SH-SY5Y (cell line): ENCODE results near the gene DNAJC16.

Source experiments
- GATA2 ChIP-seq: IDR thresholded peaks from 2 replicates; pipeline ENCODE4 v1.6.1; 2011; ENCODE audit warnings: mild to moderate bottlenecking, low read depth, low read length
- GATA3 ChIP-seq: IDR thresholded peaks from 2 replicates; pipeline ENCODE4 v1.6.1; 2011; ENCODE audit warnings: low read depth, mild to moderate bottlenecking, low read length, moderate library complexity

The DNAJC16 gene

DNA sequence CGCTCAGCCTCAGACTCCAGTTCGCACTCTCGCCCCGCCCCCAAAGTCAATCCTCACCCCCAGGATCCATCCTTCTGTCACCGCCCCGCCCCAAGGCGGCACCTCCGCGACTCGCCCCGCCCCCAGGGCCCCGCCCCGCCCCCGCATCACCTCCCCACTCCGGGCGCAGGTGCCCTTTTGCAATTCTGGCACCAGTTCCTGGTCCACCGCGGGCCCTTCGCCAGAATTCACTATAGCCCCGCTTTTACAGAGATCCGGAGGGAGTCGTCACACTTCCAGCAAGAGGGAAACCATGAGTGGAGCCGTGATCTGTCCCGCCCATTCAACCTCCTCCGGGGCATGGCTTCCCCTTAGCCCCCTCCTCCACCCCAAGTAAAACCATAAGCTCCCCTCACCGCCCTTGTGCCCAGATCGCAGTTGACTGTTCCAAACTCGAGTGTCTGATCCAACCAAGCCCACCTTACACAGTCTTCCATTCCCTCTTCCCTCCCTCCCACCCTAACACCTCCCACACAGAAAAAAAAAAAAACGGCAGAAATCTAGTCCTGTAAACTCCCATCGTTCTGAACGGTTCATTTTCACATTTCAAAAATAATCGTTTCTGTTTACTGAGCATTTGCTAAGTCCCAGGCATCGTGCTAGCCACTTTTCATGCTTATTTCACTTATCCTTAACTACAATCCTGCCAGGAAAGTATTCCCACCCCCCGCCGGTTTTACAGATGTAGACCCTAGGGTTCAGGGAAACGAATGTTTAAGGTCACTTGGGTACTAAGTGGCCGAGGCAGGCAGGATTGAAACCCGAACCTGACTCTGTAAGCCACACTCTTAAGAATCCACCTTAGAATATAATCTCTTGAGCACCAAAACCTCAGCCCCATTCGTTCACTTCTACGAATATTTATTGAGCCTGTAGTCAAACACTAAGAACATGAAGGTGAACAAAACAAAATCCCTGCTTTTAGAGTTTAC lies 1.3 kb upstream of the DNAJC16 start:
- TF ChIP-seq GATA3 (no peak), GATA2 (no peak)

DNA sequence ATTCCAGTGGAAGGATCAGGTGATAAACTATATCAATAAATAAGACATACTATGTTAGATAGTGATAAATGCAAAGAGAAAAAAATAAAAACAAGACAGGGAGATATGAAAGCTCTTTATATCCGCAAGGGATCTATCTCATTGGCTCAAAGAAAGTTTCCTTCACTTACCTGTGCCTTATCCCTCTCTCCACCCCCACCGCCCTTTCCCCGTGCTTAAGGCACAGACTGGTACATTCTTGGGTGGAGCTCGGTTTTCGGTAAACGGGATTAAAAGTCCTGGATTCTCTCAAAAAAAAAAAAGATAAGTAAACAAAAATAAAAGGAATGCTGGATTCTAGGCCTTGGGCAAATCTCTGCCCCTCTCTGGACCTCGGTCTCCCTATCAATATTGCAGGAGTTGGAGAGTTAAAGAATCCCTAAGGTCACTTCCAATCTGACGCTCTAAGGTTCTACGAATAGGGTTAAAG lies 593 bp upstream of the DNAJC16 start:
- no peak for TF ChIP-seq GATA3
- no peak for TF ChIP-seq GATA2

DNA sequence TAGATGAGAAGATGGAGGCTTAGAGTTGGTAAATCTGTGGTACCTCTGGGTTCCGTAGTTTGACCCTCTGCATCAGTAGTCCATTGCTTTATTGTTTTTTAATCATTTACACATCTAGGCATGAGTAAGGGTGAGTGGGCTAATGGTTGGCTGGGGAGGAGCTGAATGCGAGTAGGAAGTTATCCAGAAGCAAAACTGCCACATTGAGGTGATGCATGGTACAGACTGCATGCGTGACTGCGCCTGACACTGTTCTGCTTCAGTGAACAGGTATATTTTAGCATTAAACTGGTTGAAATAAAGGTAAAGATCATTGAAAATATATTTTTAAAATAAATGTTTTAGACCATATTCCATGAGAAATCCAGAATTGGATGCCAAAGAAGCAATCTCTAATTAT lies 4.4 kb downstream of the DNAJC16 start:
- TF ChIP-seq GATA2 (no peak), GATA3 (no peak)

DNA sequence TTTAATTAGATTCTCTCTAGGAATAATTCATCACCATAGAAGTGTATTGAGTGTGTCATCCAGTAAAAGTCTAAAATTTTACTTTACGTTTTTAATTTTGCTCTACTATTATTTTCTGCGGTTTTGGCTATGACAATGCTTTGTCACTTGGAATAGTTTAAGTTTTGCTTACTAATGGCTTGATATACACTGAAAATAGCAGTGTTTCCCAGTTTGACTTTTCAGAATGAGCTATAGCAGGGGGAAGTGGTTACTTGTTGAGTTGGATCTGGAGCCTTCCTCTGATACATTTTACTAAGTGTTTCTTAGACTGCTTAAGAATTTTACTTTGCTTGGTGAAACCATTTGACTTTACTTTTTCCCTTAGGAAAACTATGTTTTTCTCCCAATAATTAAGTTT lies 5.0 kb downstream of the DNAJC16 start:
- TF ChIP-seq GATA2 (no peak), GATA3 (no peak)

DNA sequence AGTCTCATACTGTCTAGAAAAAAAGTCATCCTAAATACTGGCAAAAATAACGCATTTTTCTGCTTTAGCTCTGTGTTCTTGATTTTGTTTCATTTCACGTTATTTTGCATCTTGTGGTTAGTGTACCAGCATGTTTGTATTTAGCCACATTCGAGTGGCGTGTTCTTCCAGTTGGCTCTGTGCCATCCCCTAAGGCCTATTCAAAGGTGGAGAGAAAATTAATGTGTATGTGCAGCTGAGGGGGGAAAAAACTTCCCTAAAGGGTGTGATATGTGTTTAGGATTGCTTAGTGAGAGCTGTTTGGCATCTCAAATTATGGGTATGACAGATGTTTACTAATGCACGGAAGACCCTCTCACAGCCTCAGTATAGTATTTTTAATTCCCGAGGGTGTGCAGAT lies 12.1 kb downstream of the DNAJC16 start:
- TF ChIP-seq GATA2: no peak
- no peak for TF ChIP-seq GATA3

DNA sequence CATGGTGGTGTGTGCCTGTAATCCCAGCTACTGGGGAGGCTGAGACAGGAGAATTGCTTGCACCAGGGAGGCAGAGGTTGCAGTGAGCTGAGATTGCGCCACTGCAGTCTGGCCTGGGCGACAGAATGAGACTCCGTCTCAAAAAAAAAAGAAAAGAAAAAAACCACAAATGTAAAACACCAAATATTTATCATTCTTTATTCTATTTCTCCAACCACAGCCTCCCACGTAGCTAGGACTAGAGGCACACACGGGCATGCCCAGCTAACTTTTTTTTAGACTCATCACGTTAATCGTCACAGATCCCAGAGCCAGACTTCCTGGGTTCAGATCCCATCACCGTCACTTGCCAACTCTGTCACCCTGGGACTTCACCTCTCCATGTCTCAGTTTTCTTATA lies 13.5 kb downstream of the DNAJC16 start:
- no peak for TF ChIP-seq GATA3
- TF ChIP-seq GATA2: no peak

DNA sequence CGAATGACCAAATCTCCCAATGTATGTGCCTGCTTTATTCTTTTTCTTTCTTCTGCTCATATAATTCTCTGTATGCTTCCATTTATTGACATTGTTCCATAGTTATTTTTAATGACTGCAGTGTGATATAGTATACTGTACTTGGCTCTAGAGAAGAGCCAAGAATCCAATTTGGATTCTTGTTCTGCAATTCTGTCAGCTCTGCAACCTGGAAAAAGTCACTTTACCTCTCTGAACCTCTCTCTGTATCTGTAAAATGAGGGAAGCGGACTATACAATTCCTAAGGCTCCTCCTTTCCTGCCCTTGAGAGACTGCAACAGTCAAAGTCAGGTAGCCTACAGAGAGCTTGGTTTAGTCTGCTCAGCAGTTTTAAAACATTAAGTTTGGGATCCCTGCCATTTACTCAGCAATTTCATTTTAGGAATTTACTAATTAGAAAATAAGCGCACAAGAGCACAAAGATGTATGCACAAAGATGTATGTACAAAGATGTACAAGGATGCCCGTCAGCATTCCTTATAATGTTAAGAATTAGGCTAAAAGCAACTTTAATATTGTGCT lies 14.7 kb downstream of the DNAJC16 start:
- TF ChIP-seq GATA2 (no peak), GATA3 (no peak)

DNA sequence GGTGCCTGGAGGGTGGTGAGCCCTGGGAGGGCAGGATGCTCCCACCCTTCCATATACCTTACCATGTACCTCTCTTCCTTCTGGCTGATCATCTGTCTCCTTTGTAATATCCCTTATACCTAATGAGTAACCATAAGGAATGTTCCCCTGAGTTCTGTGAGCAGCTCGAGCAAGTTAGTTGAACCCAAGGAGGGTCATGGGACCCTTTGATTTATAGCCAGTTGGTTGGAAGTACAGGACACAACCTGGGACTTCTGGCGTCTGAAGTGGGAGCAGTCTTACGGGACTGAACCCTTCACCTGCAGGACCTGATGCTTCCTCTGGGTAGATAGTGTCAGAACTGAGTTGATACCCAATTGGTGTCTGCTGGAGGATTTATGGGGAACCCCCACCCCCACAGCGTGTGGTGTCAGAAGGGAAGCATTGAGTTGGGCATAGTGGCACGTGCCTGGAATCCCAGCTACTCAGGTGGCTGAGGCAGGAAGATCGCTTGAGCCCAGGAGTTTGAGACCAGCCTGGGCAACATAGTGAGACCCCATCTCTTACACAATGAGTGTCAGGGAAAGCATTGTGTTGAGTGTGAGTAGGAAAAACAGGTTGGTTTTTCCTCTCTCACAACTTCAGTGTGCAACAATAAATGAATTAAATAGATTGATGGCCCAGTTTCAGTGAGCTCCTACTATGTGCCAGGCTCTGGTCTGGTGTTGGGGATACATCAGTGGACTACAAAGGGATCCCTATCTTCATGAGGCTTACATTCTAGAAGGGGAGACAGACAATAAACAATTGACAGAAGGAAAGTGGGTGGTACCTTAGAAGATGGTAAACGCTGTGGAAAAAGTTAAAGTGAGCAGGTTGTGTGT lies 16.0 kb downstream of the DNAJC16 start:
- TF ChIP-seq GATA3: no peak
- TF ChIP-seq GATA2: no peak

DNA sequence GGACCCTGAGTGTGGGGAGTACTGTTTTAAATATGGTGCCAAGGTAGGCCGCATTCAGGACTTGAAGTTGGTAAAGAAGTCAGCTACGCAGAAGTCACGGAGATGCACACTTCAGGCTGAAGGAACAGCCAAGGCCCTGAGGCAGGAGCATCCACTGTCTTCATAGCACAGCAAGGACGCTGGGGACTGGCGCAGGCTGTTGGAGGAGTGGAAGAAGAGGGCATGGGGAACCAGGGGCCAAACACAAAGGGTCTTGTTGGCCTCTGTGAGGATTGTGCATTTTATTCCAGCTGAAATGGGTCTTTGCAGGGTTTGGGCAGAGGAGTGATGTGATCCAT lies 16.6 kb downstream of the DNAJC16 start:
- TF ChIP-seq GATA3 (no peak), GATA2 (no peak)

DNA sequence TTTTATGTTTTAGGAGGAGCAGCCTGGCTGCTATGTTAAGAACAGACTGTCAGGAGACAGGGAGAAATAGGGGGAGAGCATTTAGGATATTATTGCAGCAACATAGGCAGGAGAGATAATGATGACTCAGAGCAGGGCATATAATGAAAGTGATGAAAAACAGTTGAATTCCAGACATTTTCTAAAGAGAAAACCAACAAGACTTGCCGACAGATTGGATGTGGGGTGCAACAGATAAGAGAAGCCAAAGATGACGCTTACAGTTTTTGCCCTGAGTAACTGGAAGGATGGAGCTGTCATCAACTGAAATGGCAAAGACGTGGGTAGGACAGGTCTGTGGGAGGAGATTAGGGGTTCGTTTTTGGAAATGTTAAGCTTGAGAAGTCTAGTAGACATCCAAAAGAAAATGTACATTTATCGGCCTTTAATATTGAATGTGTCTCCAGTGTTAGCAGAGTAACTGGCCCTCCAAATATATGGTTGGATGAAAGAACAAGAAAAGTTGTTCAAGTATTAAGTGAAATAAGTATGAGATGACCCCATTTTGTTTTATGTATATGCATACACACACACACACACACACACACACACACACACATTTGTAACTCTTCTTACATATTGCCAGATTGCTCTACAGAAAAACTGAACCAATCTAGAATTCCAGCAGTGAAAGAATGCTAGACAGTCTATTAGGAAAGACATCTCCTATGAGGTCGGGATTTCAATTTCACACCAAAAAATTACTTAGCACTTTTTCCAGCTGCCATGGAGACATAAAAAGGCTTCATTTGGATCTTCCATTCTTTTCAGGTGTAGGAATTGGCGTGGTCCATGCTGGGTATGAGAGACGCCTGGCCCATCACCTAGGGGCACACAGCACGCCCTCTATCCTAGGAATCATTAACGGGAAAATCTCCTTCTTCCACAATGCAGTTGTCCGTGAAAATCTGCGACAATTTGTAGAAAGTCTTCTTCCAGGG lies 17.2 kb downstream of the DNAJC16 start:
- TF ChIP-seq GATA2 (no peak), GATA3 (no peak)

DNA sequence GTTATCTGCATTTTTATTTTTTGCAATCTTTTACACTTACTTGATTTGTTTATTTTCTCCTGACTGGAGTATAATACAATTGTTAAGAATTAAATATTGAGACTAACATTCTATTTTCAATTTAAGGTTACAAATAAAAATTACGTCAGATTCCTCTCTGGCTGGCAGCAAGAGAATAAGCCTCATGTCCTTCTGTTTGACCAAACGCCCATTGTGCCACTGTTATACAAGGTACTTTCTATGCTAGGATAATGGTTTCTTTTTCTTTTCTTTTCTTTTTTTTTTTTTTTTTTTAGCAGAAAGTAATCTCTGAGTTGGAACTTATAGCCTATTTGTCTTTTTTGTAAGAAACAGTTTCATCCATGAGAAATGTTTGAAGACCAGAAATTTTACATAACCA lies 20.0 kb downstream of the DNAJC16 start:
- TF ChIP-seq GATA2 (no peak), GATA3 (no peak)

DNA sequence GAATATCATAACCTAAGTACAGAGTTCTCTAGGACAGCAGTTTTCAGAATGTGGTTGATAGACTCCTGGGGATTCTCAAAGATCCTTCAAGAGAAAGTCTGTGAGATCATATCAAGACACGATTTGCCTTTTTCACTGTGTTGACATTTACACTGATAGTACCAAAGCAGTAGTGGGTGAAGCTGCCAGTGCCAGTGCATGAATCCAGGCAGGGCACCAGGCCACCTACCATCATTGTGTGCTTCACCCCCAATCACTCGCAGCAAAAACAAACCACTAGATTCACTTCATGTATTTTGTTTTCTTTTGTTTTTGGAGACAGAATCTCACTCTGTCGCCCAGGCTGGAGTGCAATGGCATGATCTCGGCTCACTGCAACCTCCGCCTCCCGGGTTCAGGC lies 23.9 kb downstream of the DNAJC16 start:
- no peak for TF ChIP-seq GATA2
- no peak for TF ChIP-seq GATA3

DNA sequence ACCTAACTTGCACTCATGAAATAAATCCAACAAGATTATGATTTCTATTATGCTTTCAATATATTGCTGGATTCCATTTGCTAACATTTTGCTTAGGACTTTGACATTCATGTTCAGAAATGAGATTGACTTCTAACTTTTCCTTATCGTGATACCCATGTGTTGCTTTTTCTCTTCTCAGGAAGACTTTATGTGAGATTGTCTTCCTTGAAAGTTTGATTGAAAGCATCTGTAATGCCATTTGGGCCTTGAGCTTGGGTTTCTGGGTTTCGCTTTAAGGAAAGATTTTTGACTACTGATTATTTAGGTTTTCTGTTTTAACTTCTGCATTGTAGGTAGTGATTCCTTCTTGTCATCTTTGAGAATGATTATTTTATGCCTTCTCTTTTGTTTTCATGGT lies 30.4 kb downstream of the DNAJC16 start:
- no peak for TF ChIP-seq GATA3

DNA sequence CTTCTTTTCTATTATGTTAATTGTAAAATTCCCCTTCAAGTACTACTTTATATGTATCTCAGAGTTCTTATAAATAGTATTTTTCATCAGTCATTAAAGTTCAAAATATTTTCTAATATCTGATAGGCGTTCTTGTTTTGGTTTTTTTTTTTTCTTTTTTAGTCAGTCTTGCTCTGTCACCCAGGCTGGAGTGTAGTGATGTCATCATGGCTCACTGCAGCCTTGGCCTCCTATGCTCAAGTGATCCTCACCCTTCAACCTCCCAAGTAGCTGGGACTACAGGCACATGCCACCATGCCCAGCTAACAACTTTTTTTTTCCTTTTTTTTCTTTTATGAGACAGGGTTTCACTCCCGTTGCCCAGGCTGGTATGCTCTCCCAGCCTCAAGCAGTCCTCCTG lies 30.9 kb downstream of the DNAJC16 start:
- no peak for TF ChIP-seq GATA2
- no peak for TF ChIP-seq GATA3
